ENCODE data around the gene FAF1. TPM values are rescaled to one million over a fixed set of nuclear protein-coding genes. Genes with fewer than 3 reads are reported as not detected.

Gene FAF1
- total and polyA plus RNA-seq, 2 experiments from 2014 or later = 7.2 to 49.1 TPM

DNA sequence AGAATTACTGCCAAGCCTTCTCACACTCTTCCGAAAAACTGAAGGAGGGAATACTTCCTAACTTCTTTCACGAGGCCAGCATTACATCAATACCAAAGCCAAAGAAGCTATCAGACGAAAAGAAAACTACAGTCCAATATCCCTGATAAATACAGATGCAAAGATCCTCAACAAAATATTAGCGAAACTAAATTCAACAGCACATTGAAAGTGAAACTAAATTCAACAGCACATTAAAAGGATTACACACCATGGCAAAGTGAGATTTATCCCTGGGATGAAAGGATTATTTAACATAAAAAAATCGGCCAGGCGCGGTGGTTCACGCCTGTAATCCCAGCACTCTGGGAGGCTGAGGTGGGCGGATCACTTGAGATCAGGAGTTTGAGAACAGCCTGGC, 176.8 kb downstream of the FAF1 start:
- WGBS, 2 experiments (ENCODE audit: low coverage in 1 of 2, low lambda C conversion rate in 2 of 2, missing lambda C conversion rate in 2 of 2) = 91 to 96% methylated on average over 9 of the region's 9 CpGs
- Histone ChIP-seq H2AFZ (no peak overlapping the region), H3K4me2 (ENCODE audit: unreplicated experiment) (no peak overlapping the region), H3F3A (ENCODE audit: insufficient read depth) (no peaks in the 10 kb centered on the region), H3K4me3 (no peak overlapping the region), H3K9ac (no peak overlapping the region), H3K4me1 (ENCODE audit: insufficient read depth) (no peaks in the 10 kb centered on the region), H3K27ac (no peak overlapping the region), H3K9me2 (ENCODE audit: insufficient read depth) (no peaks in the 10 kb centered on the region), H3K9me3 (ENCODE audit: low read depth) (no peaks in the 10 kb centered on the region), H3K27me3 (replicated peaks; ENCODE audit: insufficient read depth) (no peaks in the 10 kb centered on the region), H3K79me2 (ENCODE audit: insufficient read depth) (peaks cover 11% of the 10 kb centered on the region; the same call in 1 of the 2 replicates), H3K36me3 (ENCODE audit: low read depth) (0 out of 2 replicates have a peak, but pooled peaks cover 7% of the 10 kb centered on the region), H4K20me1 (ENCODE audit: insufficient read depth) (no peaks in the 10 kb centered on the region)
- DNase-seq = no peak
- TF ChIP-seq EZH2 (IDR thresholded peaks at IDR 0.05; ENCODE audit: insufficient read depth, poor library complexity, severe bottlenecking) = no peak
- no peak for TF ChIP-seq EZH2phosphoT487 (IDR thresholded peaks at IDR 0.05; ENCODE audit: insufficient read depth, low read depth)
- in situ Hi-C loops (cut with MboI) = no loop called here

DNA sequence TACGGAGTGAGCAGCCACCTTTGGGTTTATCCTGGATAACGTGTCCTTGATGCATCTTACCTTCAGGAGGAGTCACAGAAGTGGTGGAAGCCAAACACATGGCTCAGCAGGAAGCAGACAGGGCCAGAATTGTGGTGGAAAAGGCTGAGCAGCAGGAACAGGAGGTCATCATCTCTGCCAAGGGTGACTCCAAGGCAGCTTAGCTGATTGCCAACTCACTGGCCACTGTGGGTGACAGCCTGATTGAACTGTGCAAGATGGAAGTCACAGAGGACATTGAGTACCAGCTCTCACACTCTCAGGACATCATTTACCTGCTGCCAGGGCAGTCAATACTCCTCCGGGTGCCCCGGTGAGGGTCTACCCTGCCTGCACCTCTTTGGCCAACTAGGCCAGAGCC, 179.3 kb downstream of the FAF1 start:
- Histone ChIP-seq H3K4me2 (ENCODE audit: unreplicated experiment) (no peak overlapping the region), H3F3A (ENCODE audit: insufficient read depth) (peaks cover 6% of the 10 kb centered on the region; the same call in 1 of the 2 replicates), H3K9ac (no peak overlapping the region), H2AFZ (no peak overlapping the region), H3K9me3 (ENCODE audit: low read depth) (no peaks in the 10 kb centered on the region), H3K9me2 (ENCODE audit: insufficient read depth) (no peaks in the 10 kb centered on the region), H3K4me1 (ENCODE audit: insufficient read depth) (no peaks in the 10 kb centered on the region), H3K79me2 (ENCODE audit: insufficient read depth) (peaks cover 11% of the 10 kb centered on the region; the same call in 1 of the 2 replicates), H3K4me3 (no peak overlapping the region), H3K36me3 (ENCODE audit: low read depth) (0 out of 2 replicates have a peak, but pooled peaks cover 4% of the 10 kb centered on the region), H3K27ac (no peak overlapping the region), H4K20me1 (ENCODE audit: insufficient read depth) (no peaks in the 10 kb centered on the region), H3K27me3 (replicated peaks; ENCODE audit: insufficient read depth) (no peaks in the 10 kb centered on the region)
- in situ Hi-C loops (cut with MboI) = no loop called here
- TF ChIP-seq EZH2phosphoT487 (IDR thresholded peaks at IDR 0.05; ENCODE audit: insufficient read depth, low read depth) = no peak
- TF ChIP-seq EZH2 (IDR thresholded peaks at IDR 0.05; ENCODE audit: insufficient read depth, poor library complexity, severe bottlenecking) = no peak
- DNase-seq = no peak
- WGBS, 2 experiments (ENCODE audit: low coverage in 1 of 2, low lambda C conversion rate in 2 of 2, missing lambda C conversion rate in 2 of 2) = 96 to 98% methylated on average over 4 of the region's 4 CpGs

DNA sequence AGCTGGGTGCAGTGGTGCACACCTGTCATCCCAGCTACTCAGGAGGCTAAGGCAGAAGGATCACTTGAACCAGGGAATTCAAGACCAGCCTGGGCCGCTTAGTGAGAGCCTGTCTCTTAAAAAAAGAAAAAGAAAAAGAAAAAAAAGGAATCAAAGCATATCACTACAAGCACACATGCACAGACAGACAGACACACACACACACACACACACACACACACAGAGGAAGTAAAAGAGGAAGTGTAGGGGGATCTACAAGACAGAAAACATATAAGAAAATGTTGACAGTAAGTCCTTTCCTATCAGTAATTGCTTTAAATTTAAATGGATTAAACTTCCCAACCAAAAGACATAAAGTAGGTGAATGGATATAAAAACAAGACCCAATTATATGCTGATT, 180.3 kb downstream of the FAF1 start:
- Histone ChIP-seq H3K4me2 (ENCODE audit: unreplicated experiment) (no peak overlapping the region), H3K9me2 (ENCODE audit: insufficient read depth) (no peaks in the 10 kb centered on the region), H3K27ac (no peak overlapping the region), H3K36me3 (ENCODE audit: low read depth) (0 out of 2 replicates have a peak, but pooled peaks cover 4% of the 10 kb centered on the region), H3K9me3 (ENCODE audit: low read depth) (no peaks in the 10 kb centered on the region), H3K4me1 (ENCODE audit: insufficient read depth) (no peaks in the 10 kb centered on the region), H3K79me2 (ENCODE audit: insufficient read depth) (peaks cover 11% of the 10 kb centered on the region; the same call in 1 of the 2 replicates), H3K9ac (no peak overlapping the region), H3K4me3 (no peak overlapping the region), H3K27me3 (replicated peaks; ENCODE audit: insufficient read depth) (no peaks in the 10 kb centered on the region), H4K20me1 (ENCODE audit: insufficient read depth) (no peaks in the 10 kb centered on the region), H3F3A (ENCODE audit: insufficient read depth) (peaks cover 10% of the 10 kb centered on the region; the same call in 1 of the 2 replicates), H2AFZ (no peak overlapping the region)
- no peak for DNase-seq
- 96 to 100% methylated on average over 1 of the region's 1 CpG for WGBS, 2 experiments (ENCODE audit: low coverage in 1 of 2, low lambda C conversion rate in 2 of 2, missing lambda C conversion rate in 2 of 2)
- TF ChIP-seq EZH2phosphoT487 (IDR thresholded peaks at IDR 0.05; ENCODE audit: insufficient read depth, low read depth) (no peak), EZH2 (IDR thresholded peaks at IDR 0.05; ENCODE audit: insufficient read depth, poor library complexity, severe bottlenecking) (no peak)
- in situ Hi-C loops (cut with MboI) = loop anchor here (10.0 kb wide), 2 partner anchors 245 to 415 kb away; no protein-coding TSS in a partner anchor

DNA sequence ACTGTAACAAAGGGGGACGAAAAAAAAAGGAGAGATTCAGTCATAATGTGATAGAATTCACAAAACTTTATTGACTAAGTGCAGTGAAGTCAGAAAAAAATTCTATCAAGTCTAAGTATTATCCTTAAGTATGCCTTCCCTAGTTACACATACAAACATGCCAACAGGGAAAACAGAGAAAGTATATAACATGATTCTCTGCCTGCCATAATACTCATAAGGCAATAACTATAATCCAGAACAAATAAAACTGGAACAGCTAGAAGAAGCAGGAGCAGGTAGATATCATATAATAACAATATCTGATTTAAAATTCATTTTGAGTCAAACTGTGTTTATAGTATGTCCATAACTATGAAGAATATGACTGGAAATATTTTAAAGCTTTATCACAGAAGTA, 184.3 kb downstream of the FAF1 start:
- 0 out of 2 replicates have a peak, but pooled peaks cover 5% of the 10 kb centered on the region for H3K79me2 ChIP-seq (ENCODE audit: insufficient read depth)
- no peaks in the 10 kb centered on the region for H3K9me2 ChIP-seq (ENCODE audit: insufficient read depth)
- TF ChIP-seq EZH2phosphoT487 (IDR thresholded peaks at IDR 0.05; ENCODE audit: insufficient read depth, low read depth) (no peak), EZH2 (IDR thresholded peaks at IDR 0.05; ENCODE audit: insufficient read depth, poor library complexity, severe bottlenecking) (no peak)
- in situ Hi-C loops (cut with MboI) = loop anchor here (10.0 kb wide), 2 partner anchors 249 to 419 kb away; no protein-coding TSS in a partner anchor
- H3K27me3 ChIP-seq (replicated peaks; ENCODE audit: insufficient read depth) = no peaks in the 10 kb centered on the region
- no peaks in the 10 kb centered on the region for H4K20me1 ChIP-seq (ENCODE audit: insufficient read depth)
- no peak overlapping the region for H3K9ac ChIP-seq
- WGBS, 2 experiments (ENCODE audit: low coverage in 1 of 2, low lambda C conversion rate in 2 of 2, missing lambda C conversion rate in 2 of 2) = 94 to 95% methylated on average over 1 of the region's 1 CpG
- 0 out of 2 replicates have a peak, but pooled peaks cover 4% of the 10 kb centered on the region for H3K36me3 ChIP-seq (ENCODE audit: low read depth)
- H2AFZ ChIP-seq = no peak overlapping the region
- no peak overlapping the region for H3K4me2 ChIP-seq (ENCODE audit: unreplicated experiment)
- H3K4me3 ChIP-seq = no peak overlapping the region
- H3K9me3 ChIP-seq (ENCODE audit: low read depth) = no peaks in the 10 kb centered on the region
- DNase-seq = no peak
- peaks cover 10% of the 10 kb centered on the region; the same call in 1 of the 2 replicates for H3F3A ChIP-seq (ENCODE audit: insufficient read depth)
- no peak overlapping the region for H3K27ac ChIP-seq
- no peaks in the 10 kb centered on the region for H3K4me1 ChIP-seq (ENCODE audit: insufficient read depth)

Measured in GM23248 (cell line).